DND-41 (cell line): ENCODE results near the gene BGN.

ENCODE experiments used
- EZH2 ChIP-seq: IDR thresholded peaks from 3 replicates; pipeline ENCODE4 v1.6.1; 2012; ENCODE audit warnings: borderline replicate concordance, low read depth, mild to moderate bottlenecking, moderate library complexity, low read length, inconsistent platforms; ENCODE audit not compliant: severe bottlenecking
- TF ChIP-seq, protein P1 (sequence below): IDR thresholded peaks from 2 replicates; pipeline ENCODE4 v1.5.1; 2012; ENCODE audit warnings: borderline replicate concordance, low read length, moderate library complexity, mild to moderate bottlenecking; ENCODE audit not compliant: poor library complexity, severe bottlenecking; ENCODE audit errors: extremely low read depth

DNA sequence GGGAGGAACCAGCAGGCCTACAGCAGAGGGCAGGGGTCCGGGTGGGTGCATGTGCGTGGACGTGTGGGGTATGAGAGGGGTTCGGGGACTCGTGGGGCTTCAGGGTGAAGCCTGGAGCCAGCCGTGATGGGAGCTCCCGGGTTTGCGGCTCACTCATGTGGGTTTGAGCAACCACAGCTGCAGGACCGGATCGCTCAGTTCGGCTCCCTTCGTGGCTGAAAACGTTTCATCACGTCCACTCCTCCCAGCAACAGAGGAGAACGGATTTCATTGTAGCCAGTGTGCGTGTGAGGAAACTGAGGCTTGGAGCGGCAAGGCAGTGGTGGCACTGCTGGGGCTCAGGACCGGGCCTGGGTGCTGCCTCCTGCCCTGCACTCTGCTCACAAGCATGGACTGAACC, 10.6 kb downstream of the BGN start:
- TF ChIP-seq, protein P1, sequence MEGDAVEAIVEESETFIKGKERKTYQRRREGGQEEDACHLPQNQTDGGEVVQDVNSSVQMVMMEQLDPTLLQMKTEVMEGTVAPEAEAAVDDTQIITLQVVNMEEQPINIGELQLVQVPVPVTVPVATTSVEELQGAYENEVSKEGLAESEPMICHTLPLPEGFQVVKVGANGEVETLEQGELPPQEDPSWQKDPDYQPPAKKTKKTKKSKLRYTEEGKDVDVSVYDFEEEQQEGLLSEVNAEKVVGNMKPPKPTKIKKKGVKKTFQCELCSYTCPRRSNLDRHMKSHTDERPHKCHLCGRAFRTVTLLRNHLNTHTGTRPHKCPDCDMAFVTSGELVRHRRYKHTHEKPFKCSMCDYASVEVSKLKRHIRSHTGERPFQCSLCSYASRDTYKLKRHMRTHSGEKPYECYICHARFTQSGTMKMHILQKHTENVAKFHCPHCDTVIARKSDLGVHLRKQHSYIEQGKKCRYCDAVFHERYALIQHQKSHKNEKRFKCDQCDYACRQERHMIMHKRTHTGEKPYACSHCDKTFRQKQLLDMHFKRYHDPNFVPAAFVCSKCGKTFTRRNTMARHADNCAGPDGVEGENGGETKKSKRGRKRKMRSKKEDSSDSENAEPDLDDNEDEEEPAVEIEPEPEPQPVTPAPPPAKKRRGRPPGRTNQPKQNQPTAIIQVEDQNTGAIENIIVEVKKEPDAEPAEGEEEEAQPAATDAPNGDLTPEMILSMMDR = no peak
- TF ChIP-seq EZH2 = no peak
